ENCODE results near the gene PTPRN2. TPM values are rescaled to one million over a fixed set of nuclear protein-coding genes. Genes with fewer than 3 reads are reported as not detected.
"Not testable (repeated sequence)": the region's sequence is repeated elsewhere in the genome, so short reads cannot be mapped to it uniquely, and the experiment has no call there.

The PTPRN2 gene
- total RNA-seq, 2 experiments from 2014 or later, result 7.0 to 7.2 TPM

DNA sequence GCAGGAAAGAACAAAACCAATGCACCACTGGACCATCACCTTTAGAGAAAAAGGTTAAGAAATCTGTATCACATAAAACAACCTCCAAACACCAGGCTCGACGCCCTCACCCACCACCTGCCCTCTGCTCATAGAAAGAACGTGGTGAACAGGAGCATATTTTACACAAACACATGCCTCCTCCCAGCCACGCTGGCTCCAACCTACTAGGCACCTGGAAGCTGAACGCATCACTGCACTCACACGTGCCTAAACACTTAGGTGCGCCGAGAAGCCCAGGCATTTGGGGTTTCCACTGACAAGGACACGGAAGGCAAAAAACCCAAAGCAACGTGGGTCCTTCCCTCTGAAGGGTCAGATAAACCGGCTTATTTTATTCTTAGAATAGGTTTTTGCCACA is 56.0 kb downstream of the PTPRN2 start:
- no peak for DNase-seq
- CTCF ChIA-PET, result no interaction called here

DNA sequence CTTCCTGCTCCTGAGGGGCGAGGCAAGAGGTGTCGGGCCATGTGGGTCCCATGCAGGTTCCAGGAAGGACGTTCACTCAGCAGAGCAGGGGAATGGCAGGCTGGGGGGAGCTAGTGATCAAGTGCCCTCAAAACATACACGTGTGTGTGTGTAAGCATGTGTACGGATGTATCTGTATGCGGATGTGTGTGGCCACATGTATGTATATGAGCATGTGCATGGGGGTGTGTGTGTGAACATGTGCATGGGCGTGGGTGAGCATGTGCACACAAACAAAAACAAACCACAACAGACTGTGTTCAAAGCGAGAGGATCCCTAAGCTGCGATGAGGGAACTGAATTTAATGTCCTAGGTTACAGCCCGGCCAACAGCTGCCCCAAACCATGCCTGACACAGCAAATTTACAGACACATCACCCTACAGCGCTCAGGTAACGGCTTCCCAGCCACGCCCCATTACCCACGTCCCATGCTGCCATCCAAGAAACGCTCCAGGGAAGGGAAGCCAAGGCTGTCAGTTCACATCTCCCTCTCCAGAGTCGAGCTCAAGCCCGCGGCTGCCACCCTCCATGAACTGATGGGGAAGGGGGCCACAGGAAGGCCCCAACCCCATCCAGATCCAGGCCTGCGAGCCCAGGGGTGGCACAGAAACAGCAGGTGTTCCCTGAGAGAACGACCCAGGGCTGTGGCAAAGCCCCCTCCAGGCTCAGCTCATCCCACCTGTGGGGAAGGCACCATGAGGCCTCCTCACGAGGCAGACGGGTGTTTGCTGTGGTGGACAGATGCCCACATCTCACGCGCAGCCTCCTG is 56.6 kb downstream of the PTPRN2 start:
- CTCF ChIA-PET, result no interaction called here
- no peaks in the 10 kb centered on the region for H3K36me3 Mint-ChIP-seq (ENCODE audit: low read depth)
- POLR2A ChIA-PET, result no interaction called here
- ATAC-seq (no peak), DNase-seq (no peak)
- H3K4me3 Mint-ChIP-seq, result no peak overlapping the region
- no peaks in the 10 kb centered on the region for H3K9me3 Mint-ChIP-seq (ENCODE audit: insufficient read depth)
- no peaks in the 10 kb centered on the region for H3K4me1 Mint-ChIP-seq (ENCODE audit: low read depth)
- no peak overlapping the region for H3K27ac Mint-ChIP-seq
- H3K27me3 Mint-ChIP-seq (ENCODE audit: low read depth), result no peaks in the 10 kb centered on the region

More for the DNA sequence above, 56.0 kb downstream of the PTPRN2 start:
- no peak for ATAC-seq
- Mint-ChIP-seq H3K36me3 (ENCODE audit: low read depth) (no peaks in the 10 kb centered on the region), H3K27me3 (ENCODE audit: low read depth) (no peaks in the 10 kb centered on the region), H3K27ac (no peak overlapping the region), H3K4me1 (ENCODE audit: low read depth) (no peaks in the 10 kb centered on the region), H3K4me3 (no peak overlapping the region), H3K9me3 (ENCODE audit: insufficient read depth) (no peaks in the 10 kb centered on the region)
- POLR2A ChIA-PET, result no interaction called here

DNA sequence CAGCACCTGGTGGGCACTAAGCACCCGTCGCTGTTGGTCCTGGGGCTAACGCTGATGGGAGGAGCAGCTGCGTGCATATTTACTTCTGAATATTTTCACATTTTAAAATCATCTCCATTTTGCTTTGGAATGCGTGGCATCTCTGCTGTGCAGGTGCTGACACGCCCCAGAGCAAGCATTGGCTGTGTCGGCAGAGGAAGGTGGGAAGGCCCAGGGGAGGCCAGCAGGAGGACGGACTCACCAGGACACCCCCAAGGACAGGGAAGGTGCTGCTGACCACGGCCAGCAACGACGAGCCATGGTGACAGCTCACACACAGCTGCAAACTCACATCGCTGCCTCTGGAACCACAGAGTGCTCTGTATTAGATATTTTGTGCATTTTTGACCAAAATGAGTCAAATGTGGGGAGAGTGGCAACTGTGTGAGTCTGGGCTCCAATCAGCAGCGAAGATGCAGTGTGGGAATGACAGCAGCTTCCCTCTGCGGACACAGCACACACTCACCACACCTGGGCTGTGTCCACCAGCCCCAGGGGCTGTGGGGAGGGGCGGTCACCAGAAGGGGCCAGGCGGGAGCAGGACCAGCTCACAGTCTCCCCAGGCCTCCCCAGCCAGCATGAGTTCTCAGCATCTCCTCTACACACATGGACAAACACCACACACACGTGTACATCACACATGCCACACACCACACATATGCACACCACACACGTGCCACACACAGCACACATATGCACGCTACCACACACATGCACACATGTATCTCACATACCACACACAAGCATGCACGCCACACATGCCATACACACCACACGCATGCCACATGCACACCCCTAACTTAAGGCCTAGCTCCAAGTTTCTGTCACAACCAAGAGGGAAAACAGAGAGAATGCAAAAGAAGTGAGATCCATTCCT is 58.2 kb downstream of the PTPRN2 start:
- no peaks in the 10 kb centered on the region for H3K4me1 Mint-ChIP-seq (ENCODE audit: low read depth)
- no peak overlapping the region for H3K27ac Mint-ChIP-seq
- ATAC-seq (no peak), DNase-seq (no peak)
- no peaks in the 10 kb centered on the region for H3K9me3 Mint-ChIP-seq (ENCODE audit: insufficient read depth)
- no peaks in the 10 kb centered on the region for H3K36me3 Mint-ChIP-seq (ENCODE audit: low read depth)
- H3K27me3 Mint-ChIP-seq (ENCODE audit: low read depth), result no peaks in the 10 kb centered on the region
- POLR2A ChIA-PET, result no interaction called here
- no peak overlapping the region for H3K4me3 Mint-ChIP-seq
- CTCF ChIA-PET, result no interaction called here

GRCh38 chr7:158527915-158528502 is 59.6 kb downstream of the PTPRN2 start:
- DNase-seq (no peak), ATAC-seq (no peak)
- H3K9me3 Mint-ChIP-seq (ENCODE audit: insufficient read depth), result no peaks in the 10 kb centered on the region
- ChIA-PET POLR2A (no interaction called here), CTCF (no interaction called here)
- no peak overlapping the region for H3K4me3 Mint-ChIP-seq
- no peaks in the 10 kb centered on the region for H3K36me3 Mint-ChIP-seq (ENCODE audit: low read depth)
- H3K27ac Mint-ChIP-seq, result no peak overlapping the region
- H3K4me1 Mint-ChIP-seq (ENCODE audit: low read depth), result no peaks in the 10 kb centered on the region
- H3K27me3 Mint-ChIP-seq (ENCODE audit: low read depth), result no peaks in the 10 kb centered on the region

- ChIA-PET CTCF (no interaction called here), POLR2A (no interaction called here)
- no peak for ATAC-seq
- Mint-ChIP-seq H3K4me1 (ENCODE audit: low read depth) (no peaks in the 10 kb centered on the region), H3K9me3 (ENCODE audit: insufficient read depth) (no peaks in the 10 kb centered on the region), H3K4me3 (no peak overlapping the region), H3K27me3 (ENCODE audit: low read depth) (no peaks in the 10 kb centered on the region), H3K36me3 (ENCODE audit: low read depth) (no peaks in the 10 kb centered on the region), H3K27ac (no peak overlapping the region)
- DNase-seq, result no peak
These were observed 60.1 kb downstream of the PTPRN2 start for GRCh38 chr7:158527495-158527894.

DNA sequence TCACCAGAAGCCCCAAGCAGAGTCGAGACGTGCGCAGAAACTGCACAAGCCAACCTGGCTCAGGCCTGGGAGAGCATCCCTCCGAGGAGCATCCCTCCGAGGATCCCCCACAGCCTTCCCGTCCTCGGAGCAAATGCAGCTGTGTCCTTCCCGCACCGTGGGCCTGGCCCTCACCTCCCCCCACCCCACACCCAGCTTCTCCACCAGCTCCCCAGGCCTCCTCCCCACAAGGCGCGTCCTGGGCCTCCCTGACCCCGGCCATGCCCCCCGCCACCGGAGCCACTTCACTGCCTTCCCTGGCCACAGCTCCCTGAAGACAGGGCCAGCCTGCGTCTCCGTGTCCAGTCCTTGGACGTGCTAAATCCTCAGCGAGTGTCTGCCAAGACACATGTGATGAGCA is 60.6 kb downstream of the PTPRN2 start:
- no peak for DNase-seq
- H3K36me3 Mint-ChIP-seq (ENCODE audit: low read depth), result no peaks in the 10 kb centered on the region
- POLR2A ChIA-PET, result no interaction called here
- H3K4me1 Mint-ChIP-seq (ENCODE audit: low read depth), result no peaks in the 10 kb centered on the region
- no peaks in the 10 kb centered on the region for H3K9me3 Mint-ChIP-seq (ENCODE audit: insufficient read depth)
- no peak overlapping the region for H3K27ac Mint-ChIP-seq
- no peaks in the 10 kb centered on the region for H3K27me3 Mint-ChIP-seq (ENCODE audit: low read depth)
- H3K4me3 Mint-ChIP-seq, result no peak overlapping the region
- CTCF ChIA-PET, result no interaction called here
- no peak for ATAC-seq

GRCh38 chr7:158526531-158526930 is 61.1 kb downstream of the PTPRN2 start:
- no peaks in the 10 kb centered on the region for H3K36me3 Mint-ChIP-seq (ENCODE audit: low read depth)
- H3K27ac Mint-ChIP-seq, result no peak overlapping the region
- ATAC-seq, result no peak
- H3K9me3 Mint-ChIP-seq (ENCODE audit: insufficient read depth), result no peaks in the 10 kb centered on the region
- POLR2A ChIA-PET, result no interaction called here
- no peak overlapping the region for H3K4me3 Mint-ChIP-seq
- no peaks in the 10 kb centered on the region for H3K27me3 Mint-ChIP-seq (ENCODE audit: low read depth)
- no peaks in the 10 kb centered on the region for H3K4me1 Mint-ChIP-seq (ENCODE audit: low read depth)
- CTCF ChIA-PET, result no interaction called here
- DNase-seq, result no peak

DNA sequence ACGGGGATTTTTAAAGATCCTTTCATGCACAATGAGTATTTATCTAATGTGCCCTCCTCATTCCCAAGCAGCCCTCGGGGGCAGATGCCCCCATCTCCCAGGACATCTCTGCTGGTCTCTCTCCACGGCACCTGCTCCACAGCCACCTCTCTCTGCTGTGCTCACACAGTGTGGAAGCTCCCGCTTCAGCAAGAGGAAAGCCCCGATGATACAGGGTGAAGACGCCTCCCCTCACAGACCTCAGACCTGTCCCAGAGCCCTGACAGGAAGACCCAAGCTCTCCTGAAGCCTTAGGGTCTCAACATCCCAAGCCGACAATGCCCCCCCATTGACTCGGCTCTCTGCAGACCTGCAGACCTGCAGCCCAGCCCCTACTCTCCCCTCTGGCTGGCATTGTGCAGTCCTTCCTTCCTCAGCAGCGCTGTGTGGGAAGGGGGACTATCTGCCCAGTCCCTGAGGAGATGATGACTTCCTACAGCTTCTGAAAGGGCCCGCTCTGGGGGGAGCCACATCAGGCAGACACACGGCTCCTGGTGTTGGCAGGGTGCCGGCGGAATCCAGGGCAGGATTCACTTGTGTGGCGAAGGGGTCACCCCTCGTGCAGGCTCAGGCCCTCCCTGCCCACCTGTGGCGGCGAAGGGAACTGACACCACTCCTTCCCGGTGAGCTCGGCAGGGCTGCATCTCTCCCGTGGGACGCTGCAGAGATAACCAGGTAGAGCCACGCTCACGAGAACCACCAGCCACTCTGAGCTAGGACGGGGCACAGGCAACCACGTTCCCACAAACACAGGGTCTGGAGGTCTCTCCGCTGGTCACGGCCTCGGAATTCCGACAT is 61.8 kb downstream of the PTPRN2 start:
- Mint-ChIP-seq H3K9me3 (ENCODE audit: insufficient read depth) (no peaks in the 10 kb centered on the region), H3K27me3 (ENCODE audit: low read depth) (no peaks in the 10 kb centered on the region), H3K27ac (no peak overlapping the region), H3K36me3 (ENCODE audit: low read depth) (no peaks in the 10 kb centered on the region), H3K4me3 (no peak overlapping the region), H3K4me1 (ENCODE audit: low read depth) (no peaks in the 10 kb centered on the region)
- POLR2A ChIA-PET, result no interaction called here
- DNase-seq (no peak), ATAC-seq (no peak)
- CTCF ChIA-PET, result no interaction called here

- Mint-ChIP-seq H3K4me1 (ENCODE audit: low read depth) (no peaks in the 10 kb centered on the region), H3K27ac (no peak overlapping the region), H3K27me3 (ENCODE audit: low read depth) (no peaks in the 10 kb centered on the region), H3K36me3 (ENCODE audit: low read depth) (no peaks in the 10 kb centered on the region), H3K4me3 (no peak overlapping the region), H3K9me3 (ENCODE audit: insufficient read depth) (no peaks in the 10 kb centered on the region)
- no peak for ATAC-seq
- DNase-seq, result no peak
- ChIA-PET POLR2A (no interaction called here), CTCF (no interaction called here)
These were observed 62.6 kb downstream of the PTPRN2 start for GRCh38 chr7:158524749-158525635.

GRCh38 chr7:158524286-158524685 is 63.3 kb downstream of the PTPRN2 start:
- CTCF ChIA-PET; DNase-seq; H3K4me1 Mint-ChIP-seq (ENCODE audit: low read depth); H3K27ac Mint-ChIP-seq; POLR2A ChIA-PET; ATAC-seq; H3K27me3 Mint-ChIP-seq (ENCODE audit: low read depth); H3K4me3 Mint-ChIP-seq; H3K36me3 Mint-ChIP-seq (ENCODE audit: low read depth); H3K9me3 Mint-ChIP-seq (ENCODE audit: insufficient read depth): not testable (repeated sequence)

GRCh38 chr7:158523877-158524276 is 63.7 kb downstream of the PTPRN2 start:
- not testable (repeated sequence) for DNase-seq

More at GRCh38 chr7:158523877-158524276, 63.7 kb downstream of the PTPRN2 start:
- ATAC-seq; H3K27me3 Mint-ChIP-seq (ENCODE audit: low read depth); H3K36me3 Mint-ChIP-seq (ENCODE audit: low read depth); H3K9me3 Mint-ChIP-seq (ENCODE audit: insufficient read depth); H3K4me3 Mint-ChIP-seq; H3K4me1 Mint-ChIP-seq (ENCODE audit: low read depth); CTCF ChIA-PET; H3K27ac Mint-ChIP-seq; POLR2A ChIA-PET: not testable (repeated sequence)

All from activated CD8-positive, alpha-beta T cell treated with anti-CD3 and anti-CD28 coated beads, Interleukin-2, amount 10 ng/mL, durations not matched to agents 7 days and 5 days (primary cell).